ENCODE measurements around the gene TP73. TPM values are rescaled to one million over a fixed set of nuclear protein-coding genes. Genes with fewer than 3 reads are reported as not detected.

TP73 gene
- total and polyA plus RNA-seq, 9 donors, result 0.52 to 2.5 (median 1.2) TPM

DNA sequence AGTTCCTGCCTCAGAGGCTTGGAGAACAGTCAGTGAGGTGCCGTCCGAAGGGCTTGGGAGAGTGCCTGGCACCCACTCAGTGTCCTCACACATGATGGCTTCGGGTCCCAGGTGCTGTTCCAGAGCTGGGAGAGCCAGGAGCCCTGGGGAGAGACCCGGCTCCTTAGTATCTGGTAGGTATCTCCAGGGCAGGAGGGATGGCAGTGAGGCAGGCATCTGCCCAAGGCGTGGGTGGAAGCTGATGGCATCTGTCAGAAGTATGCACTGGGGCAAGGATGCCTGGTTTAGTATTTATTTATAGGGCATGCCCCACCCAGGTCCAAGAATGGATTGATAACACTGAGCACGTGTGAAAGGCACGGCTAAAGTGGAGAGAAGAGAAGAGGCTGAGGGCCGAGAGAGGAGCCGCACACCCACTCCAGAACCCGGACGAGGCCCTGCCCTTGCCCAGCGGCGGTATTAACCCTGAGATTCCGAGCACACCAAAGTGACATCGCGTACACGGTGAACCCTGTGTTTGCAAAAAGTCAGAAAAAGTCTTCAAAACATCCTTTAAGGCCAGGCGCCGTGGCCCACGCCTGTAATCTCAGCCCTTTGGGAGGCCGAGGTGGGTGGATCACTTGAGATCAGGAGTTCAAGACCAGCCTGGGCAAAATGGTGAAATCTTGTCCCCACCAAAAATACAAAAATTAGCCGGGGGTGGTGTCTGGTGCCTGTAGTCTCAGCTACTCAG lies 2.4 kb downstream of the TP73 start:
- WGBS (ENCODE audit: insufficient coverage), result 80% methylated on average over 11 of the region's 22 CpGs
- Histone ChIP-seq H3K4me1 (ENCODE audit: control insufficient read depth, insufficient read depth, low read length) (peaks cover 28% of the 10 kb centered on the region), H3K9me3 (replicated peaks; ENCODE audit: control insufficient read depth, low read depth, low read length) (no peaks in the 10 kb centered on the region), H3K27me3 (ENCODE audit: control insufficient read depth, insufficient read depth, low read length) (peaks cover 74% of the 10 kb centered on the region), H3K27ac (ENCODE audit: low read length) (no peak overlapping the region), H3K36me3 (ENCODE audit: control insufficient read depth, insufficient read depth, low read length) (no peaks in the 10 kb centered on the region), H3K4me3 (ENCODE audit: low read length) (no peak overlapping the region)
- no peak for DNase-seq

DNA sequence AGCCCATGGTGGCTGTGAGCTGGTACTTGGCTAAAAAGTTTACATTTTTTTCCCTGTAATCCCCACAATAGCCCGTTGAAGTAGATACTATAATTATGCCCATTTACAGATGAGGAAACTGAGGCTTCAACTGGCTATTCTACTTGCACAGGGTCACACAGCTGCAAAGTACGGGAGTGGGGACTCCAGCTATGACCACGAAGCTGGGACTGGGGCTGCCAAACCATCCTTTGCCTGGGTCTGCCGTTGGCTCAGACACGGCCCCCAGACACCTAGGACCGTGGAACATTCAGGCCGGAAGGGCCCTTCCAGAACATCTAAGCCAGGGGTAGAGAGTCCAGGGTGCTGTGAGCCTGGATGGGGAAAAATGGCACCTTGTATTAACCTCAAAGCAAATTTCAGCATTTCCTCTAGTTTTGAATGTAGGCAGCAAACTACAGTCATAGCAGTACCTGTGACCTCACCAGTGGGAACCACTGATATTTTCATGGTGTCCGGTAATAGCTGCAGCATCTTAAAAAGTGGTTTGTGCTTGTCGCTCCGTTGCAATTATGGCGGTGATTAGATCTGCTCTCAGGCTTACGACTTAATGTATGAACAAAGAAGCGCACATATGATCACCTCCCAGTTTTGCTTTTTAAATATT lies 4.3 kb downstream of the TP73 start:
- no peaks in the 10 kb centered on the region for H3K36me3 ChIP-seq (ENCODE audit: control insufficient read depth, insufficient read depth, low read length)
- H3K27ac ChIP-seq (ENCODE audit: low read length), result no peak overlapping the region
- H3K9me3 ChIP-seq (replicated peaks; ENCODE audit: control insufficient read depth, low read depth, low read length), result no peaks in the 10 kb centered on the region
- 78% methylated on average over 12 of the region's 13 CpGs for WGBS (ENCODE audit: insufficient coverage)
- peaks cover 16% of the 10 kb centered on the region for H3K4me1 ChIP-seq (ENCODE audit: control insufficient read depth, insufficient read depth, low read length)
- no peak for DNase-seq
- H3K27me3 ChIP-seq (ENCODE audit: control insufficient read depth, insufficient read depth, low read length), result peaks cover 59% of the 10 kb centered on the region
- H3K4me3 ChIP-seq (ENCODE audit: low read length), result no peak overlapping the region

DNA sequence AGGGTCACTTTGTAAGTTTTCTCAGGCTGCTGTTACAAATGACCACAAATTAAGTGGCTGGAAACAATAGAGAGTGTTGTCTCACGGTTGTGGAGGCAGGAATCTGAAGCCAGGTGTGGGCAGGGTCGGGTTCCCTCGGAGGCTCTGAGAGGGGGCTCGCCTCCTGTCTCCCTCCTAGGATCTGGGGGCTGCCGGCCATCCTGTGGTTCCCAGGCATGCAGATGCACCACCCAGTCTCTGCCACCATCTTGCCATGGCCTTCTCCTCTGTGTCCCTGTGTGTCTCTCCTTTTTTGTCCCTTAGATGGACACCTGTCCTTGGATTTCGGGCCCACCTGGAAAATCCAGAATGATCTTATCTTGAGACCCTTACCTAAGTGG lies 4.8 kb downstream of the TP73 start:
- Histone ChIP-seq H3K9me3 (replicated peaks; ENCODE audit: control insufficient read depth, low read depth, low read length) (no peaks in the 10 kb centered on the region), H3K4me1 (ENCODE audit: control insufficient read depth, insufficient read depth, low read length) (peaks cover 11% of the 10 kb centered on the region), H3K27me3 (ENCODE audit: control insufficient read depth, insufficient read depth, low read length) (peaks cover 54% of the 10 kb centered on the region), H3K27ac (ENCODE audit: low read length) (no peak overlapping the region), H3K36me3 (ENCODE audit: control insufficient read depth, insufficient read depth, low read length) (no peaks in the 10 kb centered on the region), H3K4me3 (ENCODE audit: low read length) (no peak overlapping the region)
- no peak for DNase-seq
- WGBS (ENCODE audit: insufficient coverage), result 61% methylated on average over 6 of the region's 6 CpGs

DNA sequence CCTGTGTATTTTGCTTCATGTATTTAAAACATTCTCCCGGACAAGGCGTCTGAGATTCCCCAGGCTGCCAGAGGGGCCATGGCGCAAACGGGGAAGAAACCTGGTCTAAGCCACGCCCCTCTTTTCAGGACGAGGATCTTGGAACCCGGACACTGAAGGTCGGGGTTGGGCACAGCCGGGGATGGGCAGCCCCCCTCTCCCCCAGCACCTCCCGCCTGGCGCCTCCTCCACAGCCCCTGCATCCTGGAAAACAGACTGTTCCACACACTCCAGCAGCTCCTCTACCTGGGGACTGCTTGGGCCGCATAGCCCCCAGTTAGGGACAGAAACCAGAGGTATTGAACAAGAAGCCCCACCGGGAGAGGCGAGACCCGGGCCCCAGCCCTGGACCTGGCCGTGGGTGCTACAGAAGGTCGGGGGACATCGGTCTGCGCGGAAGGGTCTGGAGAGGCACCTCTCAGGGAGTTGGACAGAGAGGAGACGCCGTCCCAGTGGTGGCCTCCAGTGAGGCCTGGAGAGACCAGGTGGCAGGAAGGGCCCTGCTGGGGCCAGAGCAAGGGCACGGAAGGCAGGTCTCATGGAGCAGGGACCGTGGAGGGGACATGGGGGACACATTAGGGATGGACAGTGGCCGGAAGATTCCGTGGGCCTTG lies 5.4 kb downstream of the TP73 start:
- Histone ChIP-seq H3K4me1 (ENCODE audit: control insufficient read depth, insufficient read depth, low read length) (peaks cover 10% of the 10 kb centered on the region), H3K27ac (ENCODE audit: low read length) (no peak overlapping the region), H3K27me3 (ENCODE audit: control insufficient read depth, insufficient read depth, low read length) (peaks cover 51% of the 10 kb centered on the region), H3K4me3 (ENCODE audit: low read length) (no peak overlapping the region), H3K36me3 (ENCODE audit: control insufficient read depth, insufficient read depth, low read length) (no peaks in the 10 kb centered on the region), H3K9me3 (replicated peaks; ENCODE audit: control insufficient read depth, low read depth, low read length) (no peaks in the 10 kb centered on the region)
- no peak for DNase-seq
- 48% methylated on average over 22 of the region's 26 CpGs for WGBS (ENCODE audit: insufficient coverage)

DNA sequence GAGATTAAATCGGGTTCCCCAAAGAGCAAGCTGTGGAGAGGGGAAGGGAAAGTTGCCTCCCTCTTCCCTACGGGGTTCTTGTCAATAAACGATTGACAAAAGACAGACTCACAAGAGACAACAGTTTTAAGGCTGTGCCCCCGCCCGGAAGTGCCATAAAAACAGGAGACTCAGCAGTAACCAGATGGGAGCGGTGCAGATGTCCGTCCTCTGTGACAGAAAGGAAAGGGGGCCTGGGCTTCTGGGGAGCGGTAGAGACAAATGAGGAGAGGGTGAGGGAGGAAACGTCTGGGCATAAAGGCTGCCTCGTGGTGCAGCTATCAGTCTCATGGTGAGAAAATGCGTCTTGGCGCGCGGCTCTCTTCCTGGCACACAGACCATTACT lies 5.9 kb downstream of the TP73 start:
- WGBS (ENCODE audit: insufficient coverage), result 7% methylated on average over 5 of the region's 14 CpGs
- H3K4me3 ChIP-seq (ENCODE audit: low read length), result no peak overlapping the region
- H3K4me1 ChIP-seq (ENCODE audit: control insufficient read depth, insufficient read depth, low read length), result peaks cover 4% of the 10 kb centered on the region
- no peaks in the 10 kb centered on the region for H3K36me3 ChIP-seq (ENCODE audit: control insufficient read depth, insufficient read depth, low read length)
- H3K27me3 ChIP-seq (ENCODE audit: control insufficient read depth, insufficient read depth, low read length), result peaks cover 46% of the 10 kb centered on the region
- DNase-seq, result no peak
- H3K9me3 ChIP-seq (replicated peaks; ENCODE audit: control insufficient read depth, low read depth, low read length), result no peaks in the 10 kb centered on the region
- H3K27ac ChIP-seq (ENCODE audit: low read length), result no peak overlapping the region

DNA sequence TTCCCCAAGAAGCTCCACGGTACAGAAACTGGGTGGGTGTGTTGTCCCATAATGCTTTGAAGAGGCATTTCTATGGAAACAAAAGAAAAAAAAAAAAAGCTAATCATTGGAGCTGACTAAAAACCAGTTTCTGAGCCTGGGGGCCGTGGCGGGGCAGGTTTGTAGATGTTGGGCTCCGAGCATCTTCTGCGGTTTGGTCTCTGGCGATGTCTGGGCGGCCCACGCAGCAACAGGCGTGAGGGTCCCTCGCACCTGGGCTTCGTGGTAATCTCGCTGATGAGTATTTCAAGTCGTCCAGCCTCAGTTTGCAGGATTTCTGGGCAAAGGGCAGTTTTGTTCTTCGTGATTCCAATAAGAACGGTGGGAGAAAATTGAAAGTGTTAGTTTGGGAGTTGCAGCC lies 6.8 kb downstream of the TP73 start:
- 73% methylated on average over 14 of the region's 15 CpGs for WGBS (ENCODE audit: insufficient coverage)
- no peak overlapping the region for H3K4me3 ChIP-seq (ENCODE audit: low read length)
- no peak overlapping the region for H3K27ac ChIP-seq (ENCODE audit: low read length)
- peaks cover 4% of the 10 kb centered on the region for H3K4me1 ChIP-seq (ENCODE audit: control insufficient read depth, insufficient read depth, low read length)
- H3K36me3 ChIP-seq (ENCODE audit: control insufficient read depth, insufficient read depth, low read length), result no peaks in the 10 kb centered on the region
- DNase-seq, result no peak
- peaks cover 37% of the 10 kb centered on the region for H3K27me3 ChIP-seq (ENCODE audit: control insufficient read depth, insufficient read depth, low read length)
- H3K9me3 ChIP-seq (replicated peaks; ENCODE audit: control insufficient read depth, low read depth, low read length), result no peaks in the 10 kb centered on the region

DNA sequence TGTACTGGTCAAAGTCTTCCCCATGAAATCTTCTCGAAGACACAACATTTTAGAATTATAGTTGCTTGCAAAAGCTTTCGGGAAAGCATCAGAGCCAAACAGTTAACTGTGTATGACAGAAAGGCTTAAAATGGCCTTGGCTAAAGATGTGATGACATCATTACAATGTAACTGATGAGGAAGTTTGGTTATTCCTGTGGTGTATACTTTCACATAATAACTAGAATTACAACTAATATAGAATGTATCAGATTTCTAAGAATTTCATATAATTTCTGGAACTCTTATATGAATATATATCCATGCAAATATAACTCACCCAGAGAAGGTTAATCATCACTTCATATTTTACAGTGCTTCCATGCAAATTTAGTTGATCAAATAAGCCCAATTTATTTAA lies 8.4 kb downstream of the TP73 start:
- Histone ChIP-seq H3K4me3 (ENCODE audit: low read length) (no peak overlapping the region), H3K27me3 (ENCODE audit: control insufficient read depth, insufficient read depth, low read length) (peaks cover 25% of the 10 kb centered on the region), H3K4me1 (ENCODE audit: control insufficient read depth, insufficient read depth, low read length) (no peaks in the 10 kb centered on the region), H3K36me3 (ENCODE audit: control insufficient read depth, insufficient read depth, low read length) (no peaks in the 10 kb centered on the region), H3K27ac (ENCODE audit: low read length) (no peak overlapping the region), H3K9me3 (replicated peaks; ENCODE audit: control insufficient read depth, low read depth, low read length) (no peaks in the 10 kb centered on the region)
- no peak for DNase-seq
- WGBS (ENCODE audit: insufficient coverage), result no CpG with 5 or more reads among the region's 2 CpGs

DNA sequence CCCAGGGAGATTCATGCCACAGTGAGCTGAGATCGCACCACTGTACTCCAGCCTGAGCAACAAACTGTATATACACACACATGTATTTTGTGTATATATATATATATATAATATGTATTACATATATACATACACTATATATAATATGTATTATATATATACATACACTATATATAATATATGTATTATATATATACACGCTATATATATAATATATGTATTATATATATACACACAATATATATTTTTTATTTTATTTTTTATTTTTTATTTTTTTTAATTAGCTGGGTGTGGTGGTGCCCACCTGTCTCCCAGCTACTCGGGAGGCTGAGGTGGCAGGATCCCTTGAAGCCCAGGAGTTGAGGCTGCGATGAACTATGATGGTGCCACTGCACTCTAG lies 9.3 kb downstream of the TP73 start:
- Histone ChIP-seq H3K36me3 (ENCODE audit: control insufficient read depth, insufficient read depth, low read length) (no peaks in the 10 kb centered on the region), H3K27ac (ENCODE audit: low read length) (no peak overlapping the region), H3K27me3 (ENCODE audit: control insufficient read depth, insufficient read depth, low read length) (peaks cover 20% of the 10 kb centered on the region), H3K4me3 (ENCODE audit: low read length) (no peak overlapping the region), H3K9me3 (replicated peaks; ENCODE audit: control insufficient read depth, low read depth, low read length) (no peaks in the 10 kb centered on the region), H3K4me1 (ENCODE audit: control insufficient read depth, insufficient read depth, low read length) (no peaks in the 10 kb centered on the region)
- WGBS (ENCODE audit: insufficient coverage), result 40% methylated on average over 1 of the region's 4 CpGs
- DNase-seq, result no peak

DNA sequence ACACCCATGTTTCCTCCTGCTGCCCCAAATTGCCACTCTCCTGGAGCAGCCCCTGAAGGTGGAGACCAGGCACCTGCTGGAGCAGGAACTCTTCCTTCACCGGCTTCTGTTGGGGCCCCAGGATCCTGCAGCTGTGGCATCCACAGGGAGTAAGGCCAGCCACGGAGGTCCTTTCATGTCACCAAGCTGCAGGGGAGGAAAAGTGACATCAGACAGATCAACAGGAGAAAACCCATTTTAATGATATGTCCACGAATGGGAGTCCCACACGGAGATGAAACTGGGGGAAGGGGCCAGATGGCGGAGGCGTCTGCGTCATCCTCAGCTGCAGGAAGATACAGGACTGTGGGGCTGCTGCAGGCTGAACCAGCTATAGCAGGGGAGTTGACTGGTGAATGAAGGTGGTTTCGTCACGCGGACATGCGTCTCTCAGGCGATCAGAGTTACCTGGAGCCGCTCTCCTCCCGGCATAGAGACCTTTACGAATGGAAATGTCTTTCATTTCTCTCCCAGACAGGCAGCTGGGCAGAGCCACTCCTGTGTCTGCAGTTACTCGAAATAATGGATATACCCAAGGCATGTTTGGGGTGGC lies 9.9 kb downstream of the TP73 start:
- Histone ChIP-seq H3K4me1 (ENCODE audit: control insufficient read depth, insufficient read depth, low read length) (no peaks in the 10 kb centered on the region), H3K27ac (ENCODE audit: low read length) (no peak overlapping the region), H3K9me3 (replicated peaks; ENCODE audit: control insufficient read depth, low read depth, low read length) (no peaks in the 10 kb centered on the region), H3K36me3 (ENCODE audit: control insufficient read depth, insufficient read depth, low read length) (no peaks in the 10 kb centered on the region), H3K4me3 (ENCODE audit: low read length) (no peak overlapping the region), H3K27me3 (ENCODE audit: control insufficient read depth, insufficient read depth, low read length) (peaks cover 17% of the 10 kb centered on the region)
- DNase-seq, result no peak
- WGBS (ENCODE audit: insufficient coverage), result 72% methylated on average over 16 of the region's 16 CpGs

DNA sequence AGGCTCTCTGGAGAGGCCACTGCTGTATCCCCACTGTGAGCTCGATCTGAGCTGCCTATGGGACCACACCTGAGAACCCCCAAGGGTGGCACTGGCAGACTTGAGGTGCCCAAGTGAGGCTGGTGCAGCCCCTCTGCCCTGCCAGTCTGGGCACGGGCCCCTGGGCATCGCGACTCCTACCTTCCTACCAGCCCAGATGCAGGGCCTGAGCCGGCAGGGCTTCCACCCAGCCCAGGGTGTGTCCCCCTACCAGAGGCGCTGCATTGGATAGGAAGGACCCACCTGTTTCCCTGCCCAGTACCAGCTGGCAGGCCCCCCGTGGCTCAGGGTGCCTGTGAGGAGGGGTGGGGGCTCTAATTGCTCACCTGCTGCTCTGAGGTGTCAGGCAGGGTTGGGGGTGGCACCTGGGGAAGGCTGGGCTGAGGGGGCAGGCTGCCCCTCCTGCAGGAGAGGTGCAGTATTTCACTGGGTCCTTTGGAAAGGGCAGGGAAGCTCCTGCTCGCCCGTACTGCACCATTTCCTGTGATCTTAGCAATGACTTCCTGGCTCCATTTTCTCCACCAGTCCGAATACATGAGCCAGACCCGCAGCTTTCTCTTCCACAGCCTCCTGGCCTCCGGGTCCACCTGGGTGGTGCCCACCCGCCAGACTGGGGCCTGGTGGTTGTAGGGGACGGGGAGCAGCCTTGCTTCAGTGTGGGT lies 11.8 kb downstream of the TP73 start:
- Histone ChIP-seq H3K4me1 (ENCODE audit: control insufficient read depth, insufficient read depth, low read length) (peaks cover 15% of the 10 kb centered on the region), H3K4me3 (ENCODE audit: low read length) (no peak overlapping the region), H3K9me3 (replicated peaks; ENCODE audit: control insufficient read depth, low read depth, low read length) (no peaks in the 10 kb centered on the region), H3K27me3 (ENCODE audit: control insufficient read depth, insufficient read depth, low read length) (peaks cover 7% of the 10 kb centered on the region), H3K27ac (ENCODE audit: low read length) (no peak overlapping the region), H3K36me3 (ENCODE audit: control insufficient read depth, insufficient read depth, low read length) (no peaks in the 10 kb centered on the region)
- DNase-seq, result no peak
- WGBS (ENCODE audit: insufficient coverage), result 64% methylated on average over 5 of the region's 14 CpGs

Data from muscle of leg (tissue), 11 donors.